COR-L47 (cell line): Measurements from ENCODE around the gene SNAPIN.
"Not testable (repeated sequence)": the region's sequence is repeated elsewhere in the genome, so short reads cannot be mapped to it uniquely, and the experiment has no call there.

Source experiments
- DNase-seq: peaks from one replicate; lab custom pipeline; 2025; lab: John Stamatoyannopoulos, UW

The SNAPIN gene

DNA sequence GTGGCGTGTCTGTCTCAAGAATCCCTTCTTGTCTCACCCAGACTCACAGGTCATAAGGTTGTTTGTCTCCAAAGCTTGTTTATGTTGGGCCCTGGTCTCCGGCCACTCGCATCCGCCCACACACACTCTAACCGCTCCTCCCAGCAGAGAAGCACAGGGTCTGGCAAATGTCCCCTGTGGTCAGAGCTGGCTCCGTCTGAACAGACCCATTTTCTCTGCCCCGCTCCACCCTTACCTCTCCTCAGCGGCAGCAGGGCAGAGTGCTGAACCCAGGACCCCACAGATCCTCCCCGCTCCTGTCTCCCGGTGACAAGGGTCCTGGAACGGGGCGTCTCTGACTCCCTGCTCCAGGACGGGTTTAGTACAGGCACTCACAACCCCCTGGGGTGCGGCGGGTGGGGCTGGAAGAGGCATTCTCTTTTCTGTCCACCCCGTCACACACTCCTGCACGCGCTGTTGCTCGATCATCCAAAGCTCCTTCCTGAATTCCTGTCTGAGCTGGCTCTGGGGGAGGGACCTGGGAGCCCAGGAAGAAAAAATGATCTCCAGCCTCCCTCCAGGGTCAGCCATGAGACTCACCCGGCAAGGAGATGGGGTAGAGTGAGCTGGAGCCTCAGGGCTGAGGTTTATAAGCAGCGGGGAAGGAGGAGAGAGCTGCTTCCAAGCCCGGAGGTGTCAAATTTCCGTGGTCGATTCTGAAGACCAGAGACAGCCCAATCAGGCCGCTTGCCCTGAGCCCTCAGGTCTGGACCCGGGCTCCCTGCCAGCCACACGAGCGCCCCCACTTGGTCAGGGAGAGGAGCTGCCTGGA, 31.4 kb upstream of the SNAPIN start, which contains the start of gene S100A13:
Gene S100A13, minus strand, starts transcription at position 602 of the 811 bp plus-strand sequence. CDS start 1,033 bp downstream, outside the sequence.
- peak; percentile 70 for DNase-seq

DNA sequence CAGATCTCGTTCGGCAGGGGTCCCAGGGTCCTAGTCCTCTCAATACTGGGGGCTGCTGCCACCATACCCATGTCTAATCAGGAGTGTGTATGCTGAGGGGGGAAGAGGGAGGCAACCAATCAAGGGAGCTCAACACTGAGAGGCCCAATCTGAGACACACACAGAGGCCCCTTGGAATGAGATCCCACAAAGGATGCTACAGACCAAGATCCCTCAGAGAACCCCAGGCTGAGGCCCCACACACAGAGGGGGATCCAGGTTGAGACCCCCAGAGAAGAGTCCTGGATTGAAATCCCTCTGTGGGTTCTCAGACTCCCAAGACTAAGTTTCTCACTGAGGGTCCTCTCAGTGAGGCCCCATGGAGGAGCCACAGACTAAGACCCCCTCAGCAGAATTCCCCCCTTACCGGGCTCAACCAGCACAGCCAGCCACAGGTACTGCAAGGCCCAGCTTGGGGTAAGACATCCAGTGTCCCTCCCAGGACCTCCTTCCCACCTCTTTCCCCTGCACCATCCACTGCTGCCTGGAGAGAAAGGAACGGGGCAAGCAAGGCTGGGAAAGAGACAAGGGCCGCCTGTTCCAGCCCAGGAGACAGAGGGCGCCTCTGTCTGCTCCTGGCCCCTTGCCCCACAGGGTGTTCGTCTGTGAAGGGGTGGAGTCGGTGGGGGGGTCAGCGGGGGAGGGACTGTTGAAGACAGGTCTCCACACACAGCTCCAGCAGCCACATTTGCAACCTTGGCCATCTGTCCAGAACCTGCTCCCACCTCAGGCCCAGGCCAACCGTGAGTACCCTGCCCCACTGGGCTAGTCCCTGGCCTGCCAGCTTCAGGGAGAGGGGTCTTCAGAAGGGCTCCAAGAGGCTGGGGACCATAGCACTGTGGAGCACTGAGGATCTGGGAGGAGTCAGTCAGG, 30.5 kb upstream of the SNAPIN start, which contains the start of gene S100A1:
Gene S100A1, plus strand, starts transcription at position 720 of the 912 bp plus-strand sequence. CDS start 2,088 bp downstream, outside the sequence.
- no peak for DNase-seq

DNA sequence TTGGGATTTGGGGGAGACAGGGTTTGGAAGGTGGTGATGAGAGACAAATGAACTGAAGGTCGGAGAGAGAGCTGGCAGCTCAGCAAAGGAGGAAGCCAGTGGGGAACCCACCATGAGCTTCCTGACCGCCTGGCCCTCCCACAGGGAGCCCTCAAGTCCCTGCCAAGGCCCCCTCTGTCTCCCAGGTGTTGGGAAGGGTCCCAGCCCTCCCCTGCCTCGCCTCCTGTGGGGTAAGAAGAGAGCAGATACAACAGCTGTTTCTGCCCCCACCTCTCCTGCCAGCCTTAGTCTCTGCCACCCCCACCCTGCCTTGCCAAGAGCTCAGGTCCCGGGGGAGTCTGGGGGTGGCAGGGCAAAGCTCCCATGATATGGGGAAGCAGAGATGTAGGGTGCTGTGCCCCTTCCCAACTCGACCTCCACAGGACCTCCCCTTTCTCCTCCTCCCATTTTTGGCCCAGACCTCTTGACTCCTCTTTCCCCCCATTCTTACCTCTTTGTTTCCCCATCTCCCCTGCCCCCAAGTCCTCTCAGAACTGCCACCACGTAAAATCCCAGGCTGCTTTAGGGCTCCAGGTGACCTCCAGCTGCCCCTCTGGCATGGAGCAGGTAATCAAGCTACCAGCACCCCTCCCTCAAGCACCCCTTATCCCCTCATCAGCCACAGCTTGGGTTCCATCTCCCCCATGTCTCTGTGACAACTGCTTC, 29.7 kb upstream of the SNAPIN start:
- DNase-seq = no peak

DNA sequence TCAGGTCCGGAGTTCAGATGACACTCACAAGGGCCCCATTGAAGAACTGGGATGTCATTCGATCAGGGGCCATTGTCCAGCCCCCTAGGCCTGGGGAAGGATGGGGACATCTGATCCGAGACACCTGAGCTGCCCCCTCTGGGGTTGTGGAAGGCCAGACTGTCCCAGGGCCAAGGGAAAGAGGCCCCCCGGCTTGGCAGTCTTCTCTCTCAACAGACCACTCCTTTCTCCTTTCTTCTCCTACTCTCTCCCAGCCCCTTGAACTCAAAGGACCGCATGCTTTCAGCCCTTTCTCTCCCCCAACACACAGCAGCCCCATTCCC, 29.2 kb upstream of the SNAPIN start:
- no peak for DNase-seq

DNA sequence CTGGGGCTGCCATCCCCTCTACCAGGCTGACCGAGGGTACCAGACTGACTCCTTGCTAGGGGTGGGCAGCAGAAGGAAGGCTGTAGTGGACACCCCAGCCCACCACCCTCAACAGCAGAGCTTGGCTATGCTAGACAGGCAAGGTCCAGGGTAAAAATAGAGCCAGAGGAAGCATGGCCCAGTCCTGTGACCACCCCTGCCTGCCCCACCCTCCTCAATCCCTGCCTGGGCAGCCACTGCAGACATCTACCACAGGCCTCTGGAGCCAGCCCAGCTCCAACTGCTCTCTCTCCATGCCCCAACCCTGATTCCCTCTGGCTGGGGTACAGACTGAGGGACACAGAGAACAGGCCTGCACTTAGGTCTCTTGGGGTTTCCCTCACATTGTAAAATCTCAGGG, 28.5 kb upstream of the SNAPIN start:
- no peak for DNase-seq

DNA sequence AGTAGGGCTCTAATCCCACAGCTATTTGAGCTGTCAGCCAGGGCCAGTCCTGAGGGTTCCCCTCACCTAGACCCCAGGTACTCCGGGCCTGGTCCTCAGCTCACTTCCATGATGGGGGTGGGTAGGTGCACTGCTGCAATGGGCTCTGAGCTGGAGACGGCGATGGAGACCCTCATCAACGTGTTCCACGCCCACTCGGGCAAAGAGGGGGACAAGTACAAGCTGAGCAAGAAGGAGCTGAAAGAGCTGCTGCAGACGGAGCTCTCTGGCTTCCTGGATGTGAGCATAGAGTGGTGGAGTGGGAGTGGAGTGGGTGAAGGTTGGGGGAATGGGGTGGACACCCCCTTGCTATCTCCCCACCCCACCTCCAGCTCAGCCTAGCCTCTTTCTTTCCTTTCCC, 28.1 kb upstream of the SNAPIN start:
- DNase-seq = no peak

DNA sequence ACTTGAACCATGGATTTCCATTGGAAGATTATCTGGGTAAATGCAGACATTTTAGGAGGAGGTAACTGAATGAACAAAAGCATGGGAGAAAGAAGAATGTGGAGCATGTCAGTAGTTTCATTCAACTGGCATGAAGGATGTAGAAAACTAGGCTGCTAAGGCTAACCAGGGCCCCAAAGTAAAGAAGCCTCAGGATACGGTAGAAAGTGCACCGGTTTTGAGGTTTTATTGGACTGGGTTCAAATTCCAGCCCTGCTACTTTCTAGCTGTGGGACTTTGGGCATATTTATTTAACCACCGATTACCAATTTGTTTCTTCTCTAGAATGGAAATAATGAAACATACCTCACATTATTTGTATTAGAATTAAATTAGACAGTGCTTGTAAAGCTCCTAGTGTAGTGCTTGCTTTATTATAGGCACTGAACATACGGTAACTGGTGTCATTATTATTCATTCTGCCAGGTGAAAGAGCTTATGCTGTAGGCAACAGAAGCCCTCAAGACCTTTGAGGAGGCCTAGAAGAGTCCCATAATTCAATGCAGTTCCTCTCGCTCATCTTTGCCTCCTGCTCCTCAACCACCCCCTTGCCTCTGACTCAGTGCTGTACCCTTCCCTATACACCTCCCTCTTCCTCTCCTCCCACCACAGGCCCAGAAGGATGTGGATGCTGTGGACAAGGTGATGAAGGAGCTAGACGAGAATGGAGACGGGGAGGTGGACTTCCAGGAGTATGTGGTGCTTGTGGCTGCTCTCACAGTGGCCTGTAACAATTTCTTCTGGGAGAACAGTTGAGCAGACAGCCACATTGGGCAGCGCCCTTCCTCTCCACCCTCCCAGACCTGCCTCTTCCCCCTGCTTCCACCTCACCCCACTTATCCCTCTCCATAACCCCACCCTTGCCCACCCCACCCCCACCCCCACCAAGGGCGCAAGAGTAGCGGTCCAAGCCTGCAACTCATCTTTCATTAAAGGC, 27.2 kb upstream of the SNAPIN start:
- no peak for DNase-seq

DNA sequence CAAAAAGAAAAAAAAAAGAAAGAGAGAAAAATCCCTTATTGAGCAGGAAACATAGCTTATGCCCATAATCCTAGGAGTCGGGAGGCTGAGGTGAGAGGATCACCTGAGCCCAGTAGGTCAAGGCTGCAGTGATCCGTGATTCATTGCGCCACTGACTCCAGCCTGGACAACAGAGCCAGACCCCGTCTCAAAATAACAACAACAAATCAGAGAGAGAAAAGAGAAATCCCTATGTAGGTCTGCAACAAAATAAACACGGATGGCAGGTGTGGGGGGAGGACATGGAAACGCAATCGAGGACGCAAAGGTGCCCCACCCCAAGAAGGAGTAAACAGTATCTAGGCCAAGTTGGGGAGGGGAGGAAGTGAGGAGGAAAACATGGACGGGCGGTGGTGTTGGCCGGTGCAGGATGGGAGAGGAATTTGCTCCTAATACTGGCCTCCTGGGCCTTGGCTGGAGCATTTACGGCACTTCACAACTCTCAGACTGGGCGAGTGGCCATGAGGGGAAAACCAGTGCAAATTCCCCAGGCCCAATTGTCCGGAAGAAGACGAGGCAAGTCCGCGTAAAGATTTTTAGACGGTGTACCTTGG, 25.2 kb upstream of the SNAPIN start:
- no peak for DNase-seq

DNA sequence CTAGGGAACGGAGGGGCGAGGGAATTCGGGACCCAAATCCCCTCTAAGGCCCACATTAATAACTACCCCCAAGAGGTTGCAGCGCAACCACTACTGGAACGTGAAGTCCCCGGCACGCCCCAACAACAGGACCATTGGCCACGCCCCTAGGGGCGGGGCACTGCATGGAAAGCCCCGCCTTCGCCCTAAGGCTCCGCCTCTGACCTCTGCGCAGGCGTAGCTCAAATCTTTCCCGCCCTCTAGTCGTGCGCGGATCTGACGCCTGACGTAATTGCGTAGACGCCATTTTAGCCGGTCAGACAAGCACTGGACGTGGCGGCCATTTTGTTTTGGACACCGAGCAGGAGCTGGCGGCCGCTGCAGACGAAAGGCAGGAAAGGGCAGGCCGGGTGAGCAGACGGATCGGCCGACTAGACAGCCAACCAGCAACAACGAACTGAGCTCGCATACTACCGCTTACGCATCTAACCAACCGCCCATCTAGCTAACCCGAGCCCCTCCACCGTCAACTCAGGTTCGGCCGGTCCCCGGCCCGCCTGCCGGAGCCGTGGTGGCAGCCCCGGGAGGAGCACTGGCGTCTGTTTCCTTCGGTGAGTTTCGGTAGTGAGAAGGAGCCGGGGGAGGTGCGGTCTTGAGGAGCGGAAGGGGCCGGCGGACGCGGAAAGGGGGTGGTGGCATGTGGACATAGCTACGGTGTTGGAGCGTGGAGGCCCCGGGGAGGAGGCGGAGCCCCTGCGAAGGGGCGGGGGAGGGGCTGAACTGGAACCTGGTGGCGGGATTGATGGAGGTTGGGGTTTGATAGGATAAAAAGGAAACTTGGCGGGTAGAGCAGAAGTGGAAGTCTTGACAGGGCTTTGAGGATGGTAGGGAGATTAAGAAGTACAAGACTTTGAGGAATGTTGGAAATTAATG, 24.5 kb upstream of the SNAPIN start, which contains the start of gene CHTOP:
Gene CHTOP, plus strand, starts transcription at position 313 of the 912 bp plus-strand sequence. CDS start 2,523 bp downstream, outside the sequence.
- DNase-seq = peak; percentile 98

DNA sequence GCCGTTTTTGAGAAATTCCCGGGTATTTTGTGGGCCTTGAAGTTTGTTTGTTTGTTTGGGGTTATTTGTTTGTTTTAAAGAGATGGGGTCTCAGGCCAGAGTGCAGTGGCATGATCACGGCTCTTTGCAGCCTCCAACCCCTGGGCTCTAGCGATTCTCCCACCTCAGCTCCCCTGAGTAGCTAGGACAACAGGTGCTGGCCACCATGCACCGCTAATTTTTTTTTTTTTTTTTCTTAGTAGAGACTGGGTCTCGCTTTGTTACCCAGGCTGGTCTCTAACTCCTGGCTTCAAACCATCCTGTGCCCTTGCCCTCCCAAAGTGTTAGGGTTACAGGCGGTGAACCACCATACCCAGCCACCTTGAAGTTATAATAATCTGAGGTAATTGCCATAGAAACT, 22.6 kb upstream of the SNAPIN start:
- DNase-seq = no peak

DNA sequence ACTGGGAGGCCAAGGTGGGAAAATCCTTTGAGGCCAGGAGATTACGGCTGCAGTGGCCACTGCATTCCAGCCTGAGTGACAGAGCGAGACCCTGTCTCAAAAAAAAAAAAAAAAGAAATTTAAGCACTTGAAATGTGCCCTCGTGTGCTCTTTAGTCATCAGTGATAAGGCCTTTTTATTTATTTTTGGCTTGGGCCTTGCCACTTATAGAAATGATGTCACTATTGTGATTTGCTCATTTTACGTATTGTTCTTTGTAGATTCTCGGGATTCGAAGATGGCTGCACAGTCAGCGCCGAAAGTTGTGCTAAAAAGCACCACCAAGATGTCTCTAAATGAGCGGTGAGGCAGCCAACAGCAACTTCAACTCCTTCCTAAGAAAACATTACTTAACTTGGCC, 22.2 kb upstream of the SNAPIN start:
- DNase-seq = no peak

DNA sequence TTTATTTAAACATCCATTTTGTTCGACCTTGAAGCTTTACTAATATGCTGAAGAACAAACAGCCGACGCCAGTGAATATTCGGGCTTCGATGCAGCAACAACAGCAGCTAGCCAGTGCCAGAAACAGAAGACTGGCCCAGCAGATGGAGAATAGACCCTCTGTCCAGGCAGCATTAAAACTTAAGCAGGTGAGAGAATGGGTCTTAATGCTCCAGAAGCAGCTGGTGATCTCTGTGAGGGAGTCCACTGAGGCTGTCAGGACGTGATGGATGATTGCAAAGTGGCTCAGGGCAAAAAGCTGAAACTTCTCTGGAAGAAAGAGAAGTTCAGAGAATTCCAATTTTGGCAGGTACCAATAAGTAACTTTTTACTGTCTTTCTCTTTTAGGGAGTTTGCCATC, 20.2 kb upstream of the SNAPIN start:
- no peak for DNase-seq

DNA sequence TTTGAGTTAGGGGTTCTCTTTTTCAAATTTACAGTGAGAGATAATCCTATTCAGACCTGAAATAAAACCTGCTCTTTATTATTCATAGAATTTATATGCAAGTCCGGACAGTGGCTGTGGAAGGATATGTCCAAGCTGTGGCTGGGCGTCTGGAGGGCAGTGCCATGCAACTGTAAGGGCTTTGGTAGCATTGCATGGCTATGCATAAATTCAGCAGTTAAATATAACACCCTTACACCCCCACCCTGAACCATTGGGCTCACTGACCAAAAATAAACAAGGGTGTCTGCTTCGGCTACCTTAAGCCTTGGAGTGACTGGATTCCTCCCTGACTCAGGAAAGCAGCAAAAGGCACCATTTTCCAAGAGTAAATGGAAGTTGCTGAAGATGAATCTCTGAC, 19.2 kb upstream of the SNAPIN start:
- DNase-seq = no peak

DNA sequence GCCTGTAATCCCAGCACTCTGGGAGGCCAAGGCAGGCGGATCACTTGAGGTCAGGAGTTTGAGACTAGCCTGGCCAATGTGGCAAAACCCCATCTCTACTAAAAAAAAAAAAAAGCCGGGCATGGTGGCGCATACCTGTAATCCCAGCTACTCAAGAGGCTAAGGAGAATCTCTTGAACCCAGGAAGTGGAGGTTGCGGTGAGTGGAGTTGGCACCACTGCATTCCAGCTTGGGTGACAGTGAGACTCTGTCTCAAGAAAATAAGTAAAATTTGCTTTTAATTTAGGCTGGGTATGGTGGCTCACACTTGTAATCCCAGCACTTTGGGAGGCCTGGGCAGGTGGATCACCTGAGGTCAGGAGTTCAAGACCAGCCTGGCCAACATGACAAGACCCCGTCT, 18.3 kb upstream of the SNAPIN start:
- not testable (repeated sequence) for DNase-seq

DNA sequence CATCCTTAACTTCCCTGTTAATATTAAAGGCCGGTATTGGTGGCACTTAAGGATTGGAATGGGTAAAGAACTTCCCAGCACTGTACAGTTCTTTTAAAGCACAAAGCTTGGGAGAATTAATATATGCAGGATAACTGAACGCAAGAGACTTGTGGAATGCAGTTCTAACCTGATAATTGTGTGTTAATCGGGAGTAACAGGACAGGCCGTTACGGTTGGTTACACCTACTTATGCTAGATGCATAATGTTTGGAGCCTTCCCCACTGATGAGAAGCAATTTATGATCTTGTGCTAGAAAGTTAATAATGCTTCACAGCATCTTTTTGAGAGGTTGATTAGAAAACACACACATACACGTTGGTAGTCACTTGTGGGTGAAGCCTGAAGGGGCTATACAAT, 17.6 kb upstream of the SNAPIN start:
- no peak for DNase-seq

DNA sequence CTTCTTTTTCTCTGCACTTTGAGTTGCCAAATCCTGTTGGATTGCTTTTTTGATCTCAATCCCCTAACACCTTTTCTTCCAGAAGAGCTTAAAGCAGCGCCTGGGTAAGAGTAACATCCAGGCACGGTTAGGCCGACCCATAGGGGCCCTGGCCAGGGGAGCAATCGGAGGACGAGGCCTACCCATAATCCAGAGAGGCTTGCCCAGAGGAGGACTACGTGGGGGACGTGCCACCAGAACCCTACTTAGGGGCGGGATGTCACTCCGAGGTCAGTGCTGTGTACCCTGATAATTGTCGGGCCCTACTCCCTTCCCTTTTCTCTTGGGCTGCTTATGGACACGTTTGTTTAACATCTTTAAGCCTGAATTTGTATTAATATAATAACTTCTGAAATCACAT, 16.3 kb upstream of the SNAPIN start:
- no peak for DNase-seq

DNA sequence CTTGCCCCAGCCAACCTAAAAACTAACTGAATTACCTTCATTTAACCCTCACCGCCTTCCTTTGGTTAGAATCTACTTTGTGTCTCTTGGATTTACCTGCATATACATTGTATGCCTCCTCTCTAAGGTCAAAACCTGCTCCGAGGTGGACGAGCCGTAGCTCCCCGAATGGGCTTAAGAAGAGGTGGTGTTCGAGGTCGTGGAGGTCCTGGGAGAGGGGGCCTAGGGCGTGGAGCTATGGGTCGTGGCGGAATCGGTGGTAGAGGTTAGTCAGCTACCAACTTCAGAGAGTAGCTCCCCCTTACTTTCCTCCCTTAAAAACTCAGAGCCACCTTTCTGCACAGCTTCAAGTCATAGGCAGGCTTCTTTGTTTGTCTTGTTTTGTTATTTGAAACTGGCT, 15.4 kb upstream of the SNAPIN start:
- DNase-seq = no peak

DNA sequence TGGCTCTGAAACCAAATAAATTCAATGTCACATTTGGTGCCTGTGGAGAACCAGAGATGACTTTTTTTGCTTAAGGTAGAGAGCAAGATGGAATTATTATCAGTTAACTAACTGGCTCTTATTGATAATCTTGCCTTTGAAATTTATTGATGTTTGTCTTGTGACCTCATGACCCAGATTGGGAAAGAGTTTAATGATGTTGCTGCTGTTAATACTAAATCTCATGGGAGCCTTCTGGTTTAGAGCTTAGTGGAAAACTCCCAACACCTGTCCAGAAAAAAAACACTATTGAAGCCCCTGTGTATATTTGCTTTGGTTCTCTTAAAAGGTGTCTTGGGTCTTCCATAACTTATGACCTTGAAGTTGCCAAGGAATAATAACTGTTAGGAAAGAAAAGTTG, 14.7 kb upstream of the SNAPIN start:
- DNase-seq = no peak

DNA sequence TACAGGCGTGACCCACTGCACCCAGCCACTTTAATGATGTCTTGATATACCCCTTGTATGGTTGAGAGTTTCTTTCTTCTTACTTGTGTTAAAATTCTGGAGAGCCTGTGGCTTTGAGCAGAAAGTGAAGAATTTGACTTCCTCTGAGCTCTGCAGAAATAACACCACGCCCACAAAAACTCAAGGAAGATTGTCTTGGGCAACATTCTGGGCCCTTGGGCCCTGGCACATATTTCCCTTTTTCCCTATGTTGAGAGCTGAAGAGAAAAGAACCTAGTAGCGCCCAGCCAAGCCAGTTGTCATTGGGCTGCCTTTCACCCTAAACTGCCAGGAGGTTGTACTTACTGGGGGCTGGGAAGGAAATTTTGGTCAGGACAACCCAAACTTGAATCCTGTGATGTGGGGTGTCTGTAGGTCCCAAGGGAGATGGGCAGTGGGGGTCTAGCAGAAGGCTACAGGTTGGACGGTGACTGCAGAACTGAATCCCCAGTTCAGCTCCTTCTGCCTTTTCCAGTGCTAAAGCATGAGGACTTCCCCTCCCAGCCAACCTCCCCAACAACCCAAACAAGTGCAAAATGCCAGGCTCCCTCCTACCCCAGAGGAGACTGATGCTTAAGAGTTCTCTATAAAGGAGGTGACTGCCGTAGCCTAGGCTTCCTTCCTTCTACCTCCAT, 11.7 kb upstream of the SNAPIN start:
- no peak for DNase-seq
